Mammary epithelial cell (primary cell): ENCODE results near the gene INPP5A.

Source experiments
- CTCF ChIP-seq, 2 donors: IDR thresholded peaks in 1 of 2; conservative IDR thresholded peaks in 1 of 2; 2 replicates each; pipeline ENCODE4 v1.5.1; 2011 to 2012; ENCODE audit warnings: inconsistent platforms in 2 of 2, low read length in 2 of 2, mild to moderate bottlenecking in 2 of 2, control low read depth in 1 of 2, low read depth in 1 of 2; ENCODE audit not compliant: insufficient read depth in 1 of 2; ENCODE audit errors: extremely low read depth in 1 of 2
- EZH2 ChIP-seq: IDR thresholded peaks from 2 replicates; pipeline ENCODE4 v1.6.1; 2012; ENCODE audit warnings: low read length, inconsistent platforms, borderline replicate concordance

- TF ChIP-seq EZH2 (no peak), CTCF (conservative IDR thresholded peaks at IDR 0.05 in 1 of 2, IDR thresholded peaks at IDR 0.05 in 1 of 2; ENCODE audit: extremely low read depth in 1 of 2, insufficient read depth in 1 of 2, low read depth in 1 of 2, low read length in 2 of 2) (no peak)
Measured at GRCh38 chr10:132614431-132615340, 77.1 kb downstream of the INPP5A start.
